VCaP (cell line): Measurements from ENCODE around the gene ACKR2.
A peak's percentile ranks its signal among the peaks of the same experiment; 100 is the strongest.

Experiments used
- H3K27ac ChIP-seq: fragments of 450-650 bp; 2 replicates; pipeline ENCODE4 v1.5.1; 2017
- CTCF ChIP-seq: fragments of 450-650 bp; conservative IDR thresholded peaks from 2 replicates; pipeline ENCODE4 v1.5.1; 2017; ENCODE audit warnings: mild to moderate bottlenecking, moderate library complexity

ACKR2 gene

GRCh38 chr3:42836150-42837123 lies 27.2 kb downstream of the ACKR2 start:
- no peak overlapping the region for H3K27ac ChIP-seq
- 0 out of 2 replicates have a peak, but pooled peaks have one; percentile 25 for TF ChIP-seq CTCF

DNA sequence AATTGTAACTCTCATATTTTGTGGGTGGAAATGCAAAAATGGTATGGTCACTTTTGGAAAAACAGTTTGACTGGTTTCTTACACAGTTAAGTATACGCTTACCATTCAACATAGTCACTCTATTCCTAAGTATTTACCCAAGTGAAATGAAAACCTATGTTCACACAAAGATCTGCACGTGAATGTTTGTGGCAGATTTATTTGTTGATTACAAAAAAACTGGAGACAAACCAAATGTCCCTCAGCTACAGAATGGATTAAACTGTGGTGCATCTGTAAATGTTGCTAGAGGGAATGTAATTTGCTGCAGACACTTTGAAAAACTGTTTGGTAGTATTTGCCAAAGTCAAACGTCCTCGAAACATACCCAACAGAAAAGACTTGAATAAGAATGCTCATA lies 29.3 kb downstream of the ACKR2 start:
- peak overlapping the region; percentile 55 for H3K27ac ChIP-seq
- no peak for TF ChIP-seq CTCF

- TF ChIP-seq CTCF: peak; percentile 89
Measured at GRCh38 chr3:42839616-42840015, 30.4 kb downstream of the ACKR2 start.

DNA sequence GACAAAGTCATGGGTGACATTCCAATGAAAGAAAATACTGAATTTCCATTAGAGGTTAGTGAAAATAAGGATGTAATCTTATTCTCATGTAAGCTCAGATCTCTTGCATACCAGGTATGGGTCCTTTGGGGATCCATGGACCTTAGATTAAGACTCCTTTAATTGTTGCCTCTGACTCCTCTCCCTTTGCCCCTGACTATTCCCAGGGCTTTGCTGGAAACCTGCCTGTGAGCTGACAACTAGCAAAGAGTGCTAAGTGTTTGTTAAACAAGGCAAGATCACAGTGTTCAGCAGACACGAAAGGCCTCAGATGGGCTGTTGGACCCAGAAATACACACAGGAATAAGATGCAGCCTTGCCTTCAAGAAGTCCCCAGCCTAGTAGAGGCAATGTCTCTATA lies 32.1 kb downstream of the ACKR2 start:
- no peak overlapping the region for H3K27ac ChIP-seq
- TF ChIP-seq CTCF: no peak

More at GRCh38 chr3:42839616-42840015, 30.4 kb downstream of the ACKR2 start:
- H3K27ac ChIP-seq: peak overlapping the region; percentile 55; the same call in 1 of the 2 replicates

DNA sequence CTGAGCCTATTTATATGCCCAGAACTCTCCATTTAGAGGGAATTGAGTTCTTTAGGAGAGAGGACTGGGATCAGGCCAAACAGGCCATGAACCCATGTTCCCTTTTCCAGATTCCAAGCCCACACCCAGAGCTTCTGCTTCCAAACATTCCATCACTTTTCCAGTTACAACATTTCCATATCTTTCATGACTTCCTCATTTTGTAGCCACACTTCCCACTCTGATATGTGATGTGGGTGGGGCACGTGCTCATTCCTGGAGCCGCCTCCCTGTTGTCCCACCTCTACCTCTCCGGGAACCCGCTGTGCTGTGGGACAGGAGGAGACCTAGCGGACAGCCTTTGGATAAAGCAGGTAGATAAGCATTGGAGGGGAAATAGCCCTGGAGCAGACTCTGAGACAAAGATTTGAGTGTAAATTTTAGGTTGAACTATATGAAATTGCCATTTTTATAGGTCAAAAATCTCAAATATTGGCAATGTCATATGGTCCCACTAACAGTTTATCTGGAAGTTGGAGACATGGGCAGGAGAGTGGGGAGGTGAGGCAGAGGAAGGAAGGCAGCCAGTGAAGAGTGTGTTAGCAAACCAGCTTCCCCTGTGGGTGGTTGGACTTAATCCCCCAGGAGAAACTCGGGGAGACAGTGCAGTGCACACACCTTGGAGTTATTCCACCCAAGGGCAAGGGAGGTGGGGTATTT lies 34.6 kb downstream of the ACKR2 start:
- H3K27ac ChIP-seq: no peak overlapping the region
- TF ChIP-seq CTCF: no peak

DNA sequence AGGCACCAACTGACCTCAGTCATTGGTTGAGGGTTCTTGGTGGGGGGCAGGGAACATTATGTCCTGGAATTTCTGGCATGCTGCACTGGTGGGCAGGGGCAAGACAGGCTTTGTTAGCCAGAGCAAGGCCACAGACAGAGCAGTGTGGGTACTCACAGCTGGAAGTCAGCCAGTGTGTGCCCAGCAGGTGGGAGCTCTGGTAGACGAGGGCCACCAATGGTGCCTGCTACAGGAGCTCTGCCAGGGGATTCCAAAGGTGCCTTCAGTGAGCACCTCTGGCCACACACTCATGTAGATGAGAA lies 35.1 kb downstream of the ACKR2 start:
- no peak overlapping the region for H3K27ac ChIP-seq
- no peak for TF ChIP-seq CTCF

DNA sequence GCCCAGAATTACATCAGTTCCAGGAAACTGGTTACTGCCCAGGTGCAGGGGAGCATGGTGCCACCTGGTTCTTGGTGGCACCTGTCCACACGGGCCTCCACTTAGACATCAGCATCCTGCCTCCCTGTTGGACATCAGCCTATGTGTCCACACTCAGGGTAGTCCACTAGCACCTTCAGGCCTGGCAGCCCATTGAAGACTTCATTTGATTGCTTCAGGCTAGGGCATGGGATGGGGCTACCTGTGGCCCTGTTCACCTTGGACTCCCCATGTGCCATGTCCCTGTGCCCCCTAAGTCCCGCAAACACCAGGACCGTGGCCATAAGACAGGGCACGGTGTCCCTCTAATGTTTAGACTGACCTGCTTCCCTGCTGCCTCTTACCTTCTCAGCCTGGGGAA lies 35.6 kb downstream of the ACKR2 start:
- TF ChIP-seq CTCF: no peak
- no peak overlapping the region for H3K27ac ChIP-seq
